ENCODE results near the gene FAM120A.

DNA sequence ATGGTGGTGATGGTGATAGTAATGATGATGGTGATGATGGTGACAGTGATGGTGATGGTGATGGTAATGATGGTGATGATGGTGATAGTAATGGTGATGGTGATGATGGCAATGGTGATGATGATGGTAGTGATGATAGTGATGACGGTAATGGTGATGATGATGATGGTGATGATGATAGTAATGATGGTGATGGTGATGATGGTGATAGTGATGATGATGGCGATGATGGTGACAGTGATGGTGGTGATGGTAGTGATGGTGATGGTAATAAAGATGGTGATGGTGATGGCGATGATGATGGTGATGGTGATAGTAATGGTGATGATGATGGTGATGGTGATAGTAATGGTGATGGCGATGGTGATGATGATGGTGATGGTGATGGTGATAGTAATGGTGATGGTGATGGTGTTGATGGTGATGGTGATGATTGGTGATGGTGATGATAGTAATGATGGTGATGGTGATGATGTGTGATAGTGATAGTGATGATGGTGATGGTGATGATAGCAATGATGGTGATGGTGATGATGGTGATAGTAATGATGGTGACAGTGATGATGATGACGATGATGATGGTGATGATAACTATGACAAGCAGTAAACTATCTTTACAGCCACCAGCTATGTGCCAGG is 163.5 kb downstream of the FAM120A start:
- TF ChIP-seq SIN3A (IDR thresholded peaks at IDR 0.05; ENCODE audit: borderline replicate concordance, insufficient read depth, low read length) (no peak), POLR2AphosphoS5 (IDR thresholded peaks at IDR 0.05; ENCODE audit: low read depth, low read length) (no peak)
- TF ChIP-seq, protein P1, sequence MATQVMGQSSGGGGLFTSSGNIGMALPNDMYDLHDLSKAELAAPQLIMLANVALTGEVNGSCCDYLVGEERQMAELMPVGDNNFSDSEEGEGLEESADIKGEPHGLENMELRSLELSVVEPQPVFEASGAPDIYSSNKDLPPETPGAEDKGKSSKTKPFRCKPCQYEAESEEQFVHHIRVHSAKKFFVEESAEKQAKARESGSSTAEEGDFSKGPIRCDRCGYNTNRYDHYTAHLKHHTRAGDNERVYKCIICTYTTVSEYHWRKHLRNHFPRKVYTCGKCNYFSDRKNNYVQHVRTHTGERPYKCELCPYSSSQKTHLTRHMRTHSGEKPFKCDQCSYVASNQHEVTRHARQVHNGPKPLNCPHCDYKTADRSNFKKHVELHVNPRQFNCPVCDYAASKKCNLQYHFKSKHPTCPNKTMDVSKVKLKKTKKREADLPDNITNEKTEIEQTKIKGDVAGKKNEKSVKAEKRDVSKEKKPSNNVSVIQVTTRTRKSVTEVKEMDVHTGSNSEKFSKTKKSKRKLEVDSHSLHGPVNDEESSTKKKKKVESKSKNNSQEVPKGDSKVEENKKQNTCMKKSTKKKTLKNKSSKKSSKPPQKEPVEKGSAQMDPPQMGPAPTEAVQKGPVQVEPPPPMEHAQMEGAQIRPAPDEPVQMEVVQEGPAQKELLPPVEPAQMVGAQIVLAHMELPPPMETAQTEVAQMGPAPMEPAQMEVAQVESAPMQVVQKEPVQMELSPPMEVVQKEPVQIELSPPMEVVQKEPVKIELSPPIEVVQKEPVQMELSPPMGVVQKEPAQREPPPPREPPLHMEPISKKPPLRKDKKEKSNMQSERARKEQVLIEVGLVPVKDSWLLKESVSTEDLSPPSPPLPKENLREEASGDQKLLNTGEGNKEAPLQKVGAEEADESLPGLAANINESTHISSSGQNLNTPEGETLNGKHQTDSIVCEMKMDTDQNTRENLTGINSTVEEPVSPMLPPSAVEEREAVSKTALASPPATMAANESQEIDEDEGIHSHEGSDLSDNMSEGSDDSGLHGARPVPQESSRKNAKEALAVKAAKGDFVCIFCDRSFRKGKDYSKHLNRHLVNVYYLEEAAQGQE (IDR thresholded peaks at IDR 0.05; ENCODE audit: insufficient read depth in 1 of 2, low read depth in 2 of 2, low read length in 2 of 2): no peak

Measured in PFSK-1 (cell line).